Upper lobe of left lung (tissue), 6 donors: Measurements from ENCODE around the gene UBE2I. TPM values are rescaled to one million over a fixed set of nuclear protein-coding genes. Genes with fewer than 3 reads are reported as not detected.
A peak's percentile ranks its signal among the peaks of the same experiment; 100 is the strongest.

Experiments used
- ATAC-seq, 2 donors: fragments of 200-7000 bp; cut with Tn5 transposase; one replicate each; pipeline ENCODE4 v1.9.1; 2022; ENCODE audit warnings: mild to moderate bottlenecking in 2 of 2, moderate library complexity in 2 of 2; ENCODE audit not compliant: low FRiP score in 2 of 2
- DNase-seq, 2 donors: peaks; one replicate each; pipeline ENCODE4 v3.0.0-alpha.2; 2019 to 2020
- H3K27ac ChIP-seq, 4 donors: fragments of 200-600 bp; sonication (generic); one replicate each; pipeline ENCODE4 v1.5.1; 2016 to 2019
- H3K27me3 ChIP-seq, 4 donors: fragments of 200-600 bp; sonication (generic); one replicate each; pipeline ENCODE4 v1.5.1; 2017 to 2019
- H3K36me3 ChIP-seq, 4 donors: fragments of 200-600 bp; sonication (generic); one replicate each; pipeline ENCODE4 v1.5.1; 2016 to 2019
- H3K4me1 ChIP-seq, 4 donors: fragments of 200-600 bp; sonication (generic); one replicate each; pipeline ENCODE4 v1.5.1; 2018 to 2019
- H3K4me3 ChIP-seq, 4 donors: fragments of 200-600 bp; sonication (generic); one replicate each; pipeline ENCODE4 v1.5.1; 2017 to 2019; ENCODE audit warnings: mild to moderate bottlenecking in 2 of 4, moderate library complexity in 1 of 4
- H3K9me3 ChIP-seq, 4 donors: fragments of 200-600 bp; sonication (generic); one replicate each; pipeline ENCODE4 v1.5.1; 2018 to 2019
- EP300 ChIP-seq, 4 donors: sonication (generic); formaldehyde crosslinking; IDR thresholded peaks; one replicate each; pipeline ENCODE4 v1.5.1; 2017; ENCODE audit warnings: antibody characterized with exemption in 4 of 4, control low read depth in 2 of 4
- POLR2A ChIP-seq, 4 donors: fragments of 450-650 bp; IDR thresholded peaks; one replicate each; pipeline ENCODE4 v1.5.1; 2016 to 2017; ENCODE audit warnings: antibody characterized with exemption in 4 of 4, mild to moderate bottlenecking in 2 of 4
- POLR2AphosphoS5 ChIP-seq, 2 donors: sonication (generic); formaldehyde crosslinking; IDR thresholded peaks; one replicate each; pipeline ENCODE4 v1.5.1; 2017; ENCODE audit warnings: antibody characterized with exemption in 2 of 2
- WGBS, 2 donors: methylation state at CpG; one replicate each; pipeline ENCODE4 v1.1.5; 2017 to 2018; 5-methylcytosine and 5-hydroxymethylcytosine counted together
- total RNA-seq, 6 donors: library from RNA; depleted of rRNA in 4 of 6; stranded (reverse); fragments of >200 nt in 4 of 6; gene quantifications; one replicate each; pipeline versions ENCODE4 v1.1.0 to v1.2.1, GENCODE V29; 2016 to 2021
- TF ChIP-seq, protein P1 (sequence below), 6 experiments: fragments of 450-650 bp in 4 of 6; fragments of 200-600 bp in 2 of 6; sonication (generic) in 2 of 6; IDR thresholded peaks; one replicate each; pipeline ENCODE4 v1.5.1; 2016 to 2019; ENCODE audit warnings: antibody characterized with exemption in 6 of 6
- donor health status: DM: no; HTN: no; CAD: no; lungs with moderate emphysema.
- donor health status: DM: no; HTN: yes; CAD: no; lungs with severe emphysema.

UBE2I gene
- total RNA-seq, 6 donors from 2014 or later = 51.4 to 113 (median 92.0) TPM

DNA sequence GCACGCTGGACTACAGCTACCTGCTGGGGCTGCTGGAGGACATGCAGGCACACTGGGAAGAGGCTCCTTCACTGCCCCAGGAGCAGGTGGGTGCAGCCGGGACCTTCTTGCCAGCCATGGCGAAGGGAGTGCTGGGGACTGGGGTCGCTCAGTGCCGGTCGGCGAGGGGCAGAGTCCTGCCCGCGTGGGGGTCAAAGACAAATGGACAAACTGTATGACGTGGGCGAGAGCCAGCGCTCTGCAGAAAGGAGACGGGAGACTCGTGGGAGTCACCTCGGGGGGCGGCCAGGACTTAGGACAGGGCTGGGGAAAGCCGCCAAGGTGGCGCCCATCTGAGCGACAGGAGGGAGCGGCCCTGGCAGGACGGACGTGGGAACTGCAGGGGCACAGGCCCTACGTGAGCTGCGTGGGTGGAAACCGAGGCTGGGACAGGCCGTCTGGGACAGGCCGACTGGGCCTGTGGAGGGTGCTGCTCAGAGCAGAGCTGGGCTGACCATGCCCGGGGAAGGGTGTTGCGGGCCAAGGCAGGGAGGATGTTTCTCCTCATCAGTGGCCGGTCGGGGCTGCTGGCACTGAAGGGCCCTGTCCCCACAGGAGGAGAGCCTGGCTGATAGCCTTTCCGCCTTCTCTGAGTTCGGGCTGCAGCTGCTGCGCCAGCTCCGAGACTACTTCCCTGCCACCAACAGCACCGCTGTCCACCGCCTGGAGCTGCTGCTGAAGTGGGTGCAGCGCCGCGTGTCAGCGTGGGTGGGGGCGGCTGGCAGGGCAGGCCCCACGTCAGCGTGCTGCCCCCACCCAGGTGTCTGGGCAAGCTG is 34.2 kb downstream of the UBE2I start:
- Histone ChIP-seq H3K27me3 (no peaks in the 10 kb centered on the region), H3K4me3 (peak overlapping the region in 3 of 4 donors; percentile 16 to 41 (median 33)), H3K4me1 (peaks cover 9 to 19% (median 16%) of the 10 kb centered on the region in 4 donors), H3K9me3 (no peaks in the 10 kb centered on the region), H3K27ac (no peak overlapping the region), H3K36me3 (peaks cover 0 to 13% (median 10%) of the 10 kb centered on the region in 4 donors)
- ATAC-seq = no peak
- TF ChIP-seq POLR2A (IDR thresholded peaks at IDR 0.05) (no peak), EP300 (IDR thresholded peaks at IDR 0.05) (no peak)
- TF ChIP-seq, protein P1, sequence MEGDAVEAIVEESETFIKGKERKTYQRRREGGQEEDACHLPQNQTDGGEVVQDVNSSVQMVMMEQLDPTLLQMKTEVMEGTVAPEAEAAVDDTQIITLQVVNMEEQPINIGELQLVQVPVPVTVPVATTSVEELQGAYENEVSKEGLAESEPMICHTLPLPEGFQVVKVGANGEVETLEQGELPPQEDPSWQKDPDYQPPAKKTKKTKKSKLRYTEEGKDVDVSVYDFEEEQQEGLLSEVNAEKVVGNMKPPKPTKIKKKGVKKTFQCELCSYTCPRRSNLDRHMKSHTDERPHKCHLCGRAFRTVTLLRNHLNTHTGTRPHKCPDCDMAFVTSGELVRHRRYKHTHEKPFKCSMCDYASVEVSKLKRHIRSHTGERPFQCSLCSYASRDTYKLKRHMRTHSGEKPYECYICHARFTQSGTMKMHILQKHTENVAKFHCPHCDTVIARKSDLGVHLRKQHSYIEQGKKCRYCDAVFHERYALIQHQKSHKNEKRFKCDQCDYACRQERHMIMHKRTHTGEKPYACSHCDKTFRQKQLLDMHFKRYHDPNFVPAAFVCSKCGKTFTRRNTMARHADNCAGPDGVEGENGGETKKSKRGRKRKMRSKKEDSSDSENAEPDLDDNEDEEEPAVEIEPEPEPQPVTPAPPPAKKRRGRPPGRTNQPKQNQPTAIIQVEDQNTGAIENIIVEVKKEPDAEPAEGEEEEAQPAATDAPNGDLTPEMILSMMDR (IDR thresholded peaks at IDR 0.05) = peak in 1 of 6 experiments; percentile 4
- 30 to 63% methylated on average over 24 to 41 of the region's 44 CpGs for WGBS, 2 donors
- peak in 1 of 2 donors; percentile 83 for DNase-seq

DNA sequence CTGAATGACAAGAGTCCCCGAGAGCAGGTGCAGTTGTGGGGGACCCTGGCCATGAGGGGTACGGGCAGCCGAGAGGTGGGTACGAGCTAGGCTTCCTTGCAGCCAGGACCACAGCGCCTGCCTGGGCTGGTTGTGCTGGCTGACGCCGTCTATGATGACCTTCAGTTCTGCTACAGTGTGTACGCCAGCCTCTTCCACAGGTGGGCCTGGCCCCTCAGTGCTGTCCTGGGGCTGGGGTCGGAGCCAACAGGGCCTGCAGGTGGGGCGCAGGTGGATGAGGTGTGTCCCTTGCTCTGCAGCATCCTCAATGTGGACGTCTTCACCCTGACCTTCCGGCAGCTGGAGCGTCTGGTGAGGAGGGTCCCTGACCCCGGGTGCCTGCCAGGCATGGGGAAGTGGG is 35.1 kb downstream of the UBE2I start:
- H3K27ac ChIP-seq = no peak overlapping the region
- WGBS, 2 donors = 87 to 92% methylated on average over 4 to 10 of the region's 14 CpGs
- no peaks in the 10 kb centered on the region for H3K27me3 ChIP-seq
- no peak for DNase-seq
- H3K4me3 ChIP-seq = no peak overlapping the region
- TF ChIP-seq, protein P1 (IDR thresholded peaks at IDR 0.05) = no peak
- TF ChIP-seq POLR2AphosphoS5 (IDR thresholded peaks at IDR 0.05) (no peak), POLR2A (IDR thresholded peaks at IDR 0.05) (no peak), EP300 (IDR thresholded peaks at IDR 0.05) (no peak)
- ATAC-seq = no peak
- H3K36me3 ChIP-seq = peaks cover 0 to 22% (median 19%) of the 10 kb centered on the region in 4 donors
- H3K4me1 ChIP-seq = peaks cover 9 to 19% (median 16%) of the 10 kb centered on the region in 4 donors
- no peaks in the 10 kb centered on the region for H3K9me3 ChIP-seq

DNA sequence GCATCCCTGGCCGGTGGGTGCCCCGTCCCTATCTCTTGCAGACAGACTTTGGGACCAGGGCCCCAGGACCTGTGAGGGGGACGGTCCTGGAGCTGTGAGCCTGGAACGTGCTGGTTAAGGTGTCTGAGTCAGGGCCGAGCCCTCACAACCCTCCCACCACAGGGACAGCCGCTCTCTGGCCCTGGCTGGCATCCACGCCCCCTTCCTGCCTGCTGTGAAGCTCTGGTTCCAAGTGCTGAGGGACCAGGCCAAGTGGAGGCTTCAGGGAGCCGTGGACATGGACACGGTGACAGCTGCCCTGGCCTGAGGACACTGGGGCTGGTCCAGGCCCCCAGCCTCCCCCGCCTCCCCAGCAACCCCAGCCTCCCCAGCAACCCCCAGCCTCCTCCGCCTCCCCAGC is 35.7 kb downstream of the UBE2I start:
- Histone ChIP-seq H3K9me3 (no peaks in the 10 kb centered on the region), H3K36me3 (peaks cover 0 to 28% (median 22%) of the 10 kb centered on the region in 4 donors), H3K27ac (no peak overlapping the region), H3K27me3 (no peaks in the 10 kb centered on the region), H3K4me1 (peaks cover 9 to 22% (median 16%) of the 10 kb centered on the region in 4 donors), H3K4me3 (no peak overlapping the region)
- 84% methylated on average over 5 of the region's 11 CpGs; no CpG with 5 or more reads in 1 of the 2 donors for WGBS, 2 donors
- ATAC-seq (no peak), DNase-seq (peak in 1 of 2 donors; percentile 56)
- TF ChIP-seq, protein P1 (IDR thresholded peaks at IDR 0.05) = no peak
- TF ChIP-seq POLR2A (IDR thresholded peaks at IDR 0.05) = no peak
- TF ChIP-seq EP300 (IDR thresholded peaks at IDR 0.05) = no peak
- TF ChIP-seq POLR2AphosphoS5 (IDR thresholded peaks at IDR 0.05) = no peak

DNA sequence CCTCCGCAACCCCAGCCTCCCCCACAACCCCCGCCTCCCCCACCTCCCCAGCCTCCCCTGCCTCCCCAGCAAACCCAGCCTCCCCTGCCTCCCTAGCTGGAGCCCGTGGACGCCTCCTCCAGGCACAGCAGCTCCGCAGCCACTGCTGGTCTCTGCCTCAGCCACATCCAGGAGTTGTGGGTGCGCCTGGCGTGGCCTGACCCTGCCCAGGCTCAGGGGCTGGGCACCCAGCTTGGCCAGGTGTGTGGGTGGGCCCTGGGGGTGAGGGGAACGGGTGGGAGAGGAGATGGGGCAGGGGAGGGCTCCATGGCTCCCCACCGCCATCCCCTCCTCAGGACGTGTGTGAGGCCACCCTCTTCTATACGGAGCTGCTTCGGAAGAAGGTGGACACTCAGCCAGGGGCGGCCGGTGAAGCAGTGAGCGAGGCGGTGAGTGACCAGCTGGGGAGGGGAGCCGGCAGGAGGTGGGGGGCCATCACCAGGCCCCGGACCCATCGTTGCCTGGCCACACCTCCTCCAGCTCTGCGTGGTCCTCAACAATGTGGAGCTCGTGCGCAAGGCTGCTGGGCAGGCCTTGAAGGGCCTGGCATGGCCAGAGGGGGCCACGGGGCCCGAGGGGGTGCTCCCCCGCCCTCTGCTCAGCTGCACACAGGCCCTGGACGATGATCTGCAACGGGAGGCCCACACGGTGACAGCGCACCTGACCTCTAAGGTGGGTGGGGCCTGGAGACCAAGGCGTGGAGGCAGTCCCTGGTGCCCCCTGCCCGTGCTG is 36.4 kb downstream of the UBE2I start:
- H3K4me1 ChIP-seq = peaks cover 16 to 30% (median 22%) of the 10 kb centered on the region in 4 donors
- H3K27ac ChIP-seq = no peak overlapping the region
- no peak for TF ChIP-seq POLR2A (IDR thresholded peaks at IDR 0.05)
- no peak for TF ChIP-seq POLR2AphosphoS5 (IDR thresholded peaks at IDR 0.05)
- TF ChIP-seq, protein P1 (IDR thresholded peaks at IDR 0.05) = no peak
- TF ChIP-seq EP300 (IDR thresholded peaks at IDR 0.05) = no peak
- H3K36me3 ChIP-seq = peaks cover 0 to 31% (median 22%) of the 10 kb centered on the region in 4 donors
- 73 to 86% methylated on average over 7 to 24 of the region's 31 CpGs for WGBS, 2 donors
- DNase-seq = peak in 1 of 2 donors; percentile 75
- H3K4me3 ChIP-seq = no peak overlapping the region
- no peaks in the 10 kb centered on the region for H3K27me3 ChIP-seq
- no peaks in the 10 kb centered on the region for H3K9me3 ChIP-seq
- no peak for ATAC-seq
